Measurements from ENCODE around the gene DRGX. TPM values are rescaled to one million over a fixed set of nuclear protein-coding genes. Genes with fewer than 3 reads are reported as not detected.

DRGX gene
- total RNA-seq, 4 donors from 2014 or later = not detected

DNA sequence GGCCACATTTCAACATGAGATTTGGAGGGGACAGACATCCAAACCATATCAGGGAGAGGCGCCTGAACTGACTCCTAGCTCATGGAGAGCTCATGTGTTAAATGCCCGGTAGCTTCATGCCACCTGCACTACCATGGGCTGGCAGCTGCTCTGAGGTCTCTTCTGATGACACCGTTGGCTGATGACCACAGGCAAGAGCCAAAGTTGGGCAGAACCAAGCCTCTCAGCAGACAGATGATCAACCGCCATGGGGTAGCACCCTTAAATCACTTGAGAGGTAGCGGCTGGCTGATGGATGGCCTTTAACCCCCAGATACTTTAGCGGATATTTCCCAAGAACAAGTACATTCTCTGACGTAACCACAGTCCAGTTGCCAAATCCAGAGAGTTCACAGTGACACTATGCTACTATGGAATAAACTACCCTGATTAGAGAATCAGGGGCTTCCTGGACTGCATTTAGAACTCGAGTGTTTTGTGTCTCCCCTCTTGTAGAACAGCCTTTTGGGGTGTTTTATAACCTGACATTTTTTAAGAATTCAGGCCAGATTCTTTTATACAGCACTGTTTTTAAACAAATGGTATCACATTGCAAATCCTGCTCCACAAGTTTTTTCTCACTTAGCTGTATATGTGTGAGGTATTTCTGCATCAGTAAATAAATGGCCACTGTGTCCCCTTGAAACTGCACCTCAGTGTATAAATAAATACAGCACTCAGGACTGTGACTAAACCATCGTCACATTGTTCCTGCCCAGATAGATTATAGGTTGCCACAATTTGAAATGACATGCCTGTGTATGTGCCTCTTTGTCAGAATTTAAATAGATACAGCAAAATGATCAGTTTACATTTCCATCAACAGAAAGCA, 30.8 kb upstream of the DRGX start:
- WGBS = 79% methylated on average over 8 of the region's 9 CpGs
- TF ChIP-seq POLR2A (IDR thresholded peaks at IDR 0.05; ENCODE audit: low read depth) = no peak
- TF ChIP-seq POLR2AphosphoS5 (IDR thresholded peaks at IDR 0.05) = no peak
- TF ChIP-seq CTCF (IDR thresholded peaks at IDR 0.05) = no peak
- TF ChIP-seq EP300 (IDR thresholded peaks at IDR 0.05) = no peak

DNA sequence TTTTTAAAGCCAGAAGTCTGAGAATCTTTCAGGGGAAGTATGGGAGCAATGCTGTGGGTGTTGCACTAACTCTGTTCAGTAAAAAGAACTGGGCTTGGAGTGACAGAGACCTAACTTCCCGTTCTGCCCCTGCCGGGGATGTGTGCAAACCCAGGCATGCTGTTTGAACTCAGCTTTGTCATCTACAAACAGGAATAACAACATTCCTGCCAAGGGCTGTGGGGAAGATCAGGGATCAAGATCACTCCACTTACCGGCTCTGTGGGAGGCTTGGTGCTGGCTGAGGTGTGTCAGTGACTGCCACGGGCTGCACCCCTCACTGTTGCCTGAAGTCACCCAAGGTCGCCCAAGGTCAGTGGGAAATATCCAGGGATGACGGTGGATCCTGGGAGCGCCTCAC, 23.1 kb upstream of the DRGX start:
- Histone ChIP-seq H3K27ac (replicated peaks in 1 of 4) (no peak overlapping the region), H3K4me3 (no peak overlapping the region), H3K4me1 (no peaks in the 10 kb centered on the region), H3K9me3 (no peaks in the 10 kb centered on the region), H3K27me3 (peaks cover 0 to 18% (median 0%) of the 10 kb centered on the region in 4 donors), H3K36me3 (no peaks in the 10 kb centered on the region)
- 75% methylated on average over 5 of the region's 7 CpGs for WGBS
- DNase-seq (ENCODE audit: extremely low spot score) = no peak
- intact Hi-C loops (cut with DNase I) = no loop called here
- TF ChIP-seq POLR2A (IDR thresholded peaks at IDR 0.05; ENCODE audit: low read depth) = no peak
- no peak for TF ChIP-seq CTCF (IDR thresholded peaks at IDR 0.05)
- no peak for TF ChIP-seq POLR2AphosphoS5 (IDR thresholded peaks at IDR 0.05)
- TF ChIP-seq EP300 (IDR thresholded peaks at IDR 0.05) = no peak

More for the DNA sequence above, 30.8 kb upstream of the DRGX start:
- intact Hi-C loops (cut with DNase I) = no loop called here
- peaks cover 0 to 4% (median 0%) of the 10 kb centered on the region in 4 donors for H3K27me3 ChIP-seq
- H3K36me3 ChIP-seq = no peaks in the 10 kb centered on the region
- H3K27ac ChIP-seq (replicated peaks in 1 of 4) = no peak overlapping the region
- H3K4me1 ChIP-seq = no peaks in the 10 kb centered on the region
- peak; percentile 47 for DNase-seq (ENCODE audit: extremely low spot score)
- H3K9me3 ChIP-seq = peaks cover 0 to 25% (median 14%) of the 10 kb centered on the region in 4 donors
- H3K4me3 ChIP-seq = no peak overlapping the region

GRCh38 chr10:49418328-49418727, 22.4 kb upstream of the DRGX start:
- Histone ChIP-seq H3K9me3 (no peaks in the 10 kb centered on the region), H3K4me3 (no peak overlapping the region), H3K36me3 (no peaks in the 10 kb centered on the region), H3K27me3 (peaks cover 0 to 18% (median 0%) of the 10 kb centered on the region in 4 donors), H3K4me1 (no peaks in the 10 kb centered on the region), H3K27ac (replicated peaks in 1 of 4) (no peak overlapping the region)
- 71% methylated on average over 2 of the region's 2 CpGs for WGBS
- DNase-seq (ENCODE audit: extremely low spot score) = no peak
- TF ChIP-seq POLR2AphosphoS5 (IDR thresholded peaks at IDR 0.05) (no peak), EP300 (IDR thresholded peaks at IDR 0.05) (no peak), CTCF (IDR thresholded peaks at IDR 0.05) (no peak), POLR2A (IDR thresholded peaks at IDR 0.05; ENCODE audit: low read depth) (no peak)
- intact Hi-C loops (cut with DNase I) = no loop called here

DNA sequence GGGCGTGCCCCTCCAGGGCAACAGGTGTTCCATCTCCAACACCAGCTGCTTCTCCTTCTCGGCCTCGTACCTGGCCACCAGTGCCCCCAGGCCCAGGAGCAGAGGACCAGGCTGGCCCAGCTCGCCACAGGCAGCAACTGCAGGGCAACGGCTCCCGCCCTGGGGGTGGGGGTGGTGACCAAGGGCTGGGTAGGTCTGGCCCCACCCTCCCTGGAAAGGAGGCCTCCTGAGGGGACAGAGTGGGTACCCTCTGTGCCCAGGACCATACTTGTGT, 22.1 kb upstream of the DRGX start:
- H3K36me3 ChIP-seq = no peaks in the 10 kb centered on the region
- peaks cover 0 to 18% (median 0%) of the 10 kb centered on the region in 4 donors for H3K27me3 ChIP-seq
- no peak for DNase-seq (ENCODE audit: extremely low spot score)
- H3K9me3 ChIP-seq = no peaks in the 10 kb centered on the region
- H3K4me1 ChIP-seq = no peaks in the 10 kb centered on the region
- TF ChIP-seq POLR2A (IDR thresholded peaks at IDR 0.05; ENCODE audit: low read depth) = no peak
- no peak for TF ChIP-seq POLR2AphosphoS5 (IDR thresholded peaks at IDR 0.05)
- no peak for TF ChIP-seq EP300 (IDR thresholded peaks at IDR 0.05)
- TF ChIP-seq CTCF (IDR thresholded peaks at IDR 0.05) = no peak
- 69% methylated on average over 6 of the region's 6 CpGs for WGBS
- H3K27ac ChIP-seq (replicated peaks in 1 of 4) = no peak overlapping the region
- no peak overlapping the region for H3K4me3 ChIP-seq
- intact Hi-C loops (cut with DNase I) = no loop called here

Data from esophagus muscularis mucosa (tissue), 4 donors.